NOMO-1 (cell line): ENCODE data around the gene STK17B.
A peak's percentile ranks its signal among the peaks of the same experiment; 100 is the strongest.
"Not testable (repeated sequence)": the region's sequence is repeated elsewhere in the genome, so short reads cannot be mapped to it uniquely, and the experiment has no call there.

Experiments used
- DNase-seq, 2 experiments: peaks; one replicate each; lab custom pipeline; 2025; ENCODE audit not compliant: unreplicated experiment in 2 of 2; lab: John Stamatoyannopoulos, UW

The STK17B gene

GRCh38 chr2:196171248-196171871 is at the start of gene STK17B:
Gene STK17B, minus strand, starts transcription at chr2:196171578. Its CDS starts 8,195 bp downstream, at chr2:196163383.
- DNase-seq = peak; percentile 89 to 96

- no peak for DNase-seq
Measured at GRCh38 chr2:196220671-196221070, 49.3 kb upstream of the STK17B start.

GRCh38 chr2:196219671-196220070 is 48.3 kb upstream of the STK17B start:
- peak in 1 of 2 experiments; percentile 3 for DNase-seq

GRCh38 chr2:196218106-196218505 is 46.7 kb upstream of the STK17B start:
- DNase-seq = no peak

GRCh38 chr2:196217116-196217515 is 45.7 kb upstream of the STK17B start:
- DNase-seq = no peak

GRCh38 chr2:196215376-196215775 is 44.0 kb upstream of the STK17B start:
- no peak for DNase-seq

GRCh38 chr2:196214156-196214555 is 42.8 kb upstream of the STK17B start:
- DNase-seq = no peak

GRCh38 chr2:196213252-196213980 is 42.0 kb upstream of the STK17B start:
- no peak for DNase-seq

GRCh38 chr2:196208915-196209314 is 37.5 kb upstream of the STK17B start:
- no peak for DNase-seq

- no peak for DNase-seq
Measured at GRCh38 chr2:196206804-196207203, 35.4 kb upstream of the STK17B start.

GRCh38 chr2:196205881-196206435 is 34.6 kb upstream of the STK17B start:
- DNase-seq = peak in 1 of 2 experiments; percentile 1

GRCh38 chr2:196205011-196205766 is 33.8 kb upstream of the STK17B start:
- peak in 1 of 2 experiments; percentile 12 for DNase-seq

GRCh38 chr2:196201229-196202009 is 30.0 kb upstream of the STK17B start:
- DNase-seq = no peak

GRCh38 chr2:196200557-196200956 is 29.2 kb upstream of the STK17B start:
- no peak for DNase-seq

- no peak for DNase-seq
Measured at GRCh38 chr2:196195758-196196157, 24.4 kb upstream of the STK17B start.

- peak in 1 of 2 experiments; percentile 17 for DNase-seq
Measured at GRCh38 chr2:196195302-196195701, 23.9 kb upstream of the STK17B start.

- no peak for DNase-seq
Measured at GRCh38 chr2:196191541-196191940, 20.2 kb upstream of the STK17B start.

- DNase-seq = no peak
Measured at GRCh38 chr2:196187898-196188458, 16.6 kb upstream of the STK17B start.

- not testable (repeated sequence) for DNase-seq
Measured at GRCh38 chr2:196187175-196187700, 15.9 kb upstream of the STK17B start.
